Measurements from ENCODE around the gene EDC3.
A peak's percentile ranks its signal among the peaks of the same experiment; 100 is the strongest.
"Not testable (repeated sequence)": the region's sequence is repeated elsewhere in the genome, so short reads cannot be mapped to it uniquely, and the experiment has no call there.

Gene EDC3

GRCh38 chr15:74610302-74610951 lies 85.4 kb downstream of the EDC3 start:
- peak; percentile 72 for DNase-seq (ENCODE audit: low read depth, low spot score)

- DNase-seq (ENCODE audit: low read depth, low spot score): no peak
Measured at GRCh38 chr15:74609938-74610301, 85.9 kb downstream of the EDC3 start.

DNA sequence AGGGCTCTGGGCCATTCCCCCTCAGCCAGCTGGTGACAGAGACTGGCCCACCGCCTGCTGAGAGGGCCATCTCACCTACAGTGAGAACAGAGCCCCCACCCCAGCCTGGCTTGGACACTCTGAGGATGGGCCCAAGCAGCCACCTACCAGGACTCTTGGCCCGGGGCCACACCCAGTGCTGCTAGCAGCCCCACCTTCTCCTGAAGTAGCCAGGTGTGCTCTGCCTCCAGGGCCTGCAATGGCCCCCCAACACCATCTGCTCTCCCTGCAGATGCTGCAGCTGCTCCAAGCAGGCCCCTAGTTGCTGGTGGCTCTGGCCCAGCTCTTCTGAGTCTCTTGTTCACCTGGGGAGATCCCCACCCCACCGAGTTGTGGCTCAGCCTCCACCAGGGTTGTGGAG lies 87.0 kb downstream of the EDC3 start:
- no peak for DNase-seq (ENCODE audit: low read depth, low spot score)

- no peak for DNase-seq (ENCODE audit: low read depth, low spot score)
Measured at GRCh38 chr15:74605795-74606150, 90.1 kb downstream of the EDC3 start.

- DNase-seq (ENCODE audit: low read depth, low spot score): no peak
Measured at GRCh38 chr15:74604983-74605794, 90.6 kb downstream of the EDC3 start.

GRCh38 chr15:74603789-74604705 lies 91.8 kb downstream of the EDC3 start:
- DNase-seq (ENCODE audit: low read depth, low spot score): no peak

DNA sequence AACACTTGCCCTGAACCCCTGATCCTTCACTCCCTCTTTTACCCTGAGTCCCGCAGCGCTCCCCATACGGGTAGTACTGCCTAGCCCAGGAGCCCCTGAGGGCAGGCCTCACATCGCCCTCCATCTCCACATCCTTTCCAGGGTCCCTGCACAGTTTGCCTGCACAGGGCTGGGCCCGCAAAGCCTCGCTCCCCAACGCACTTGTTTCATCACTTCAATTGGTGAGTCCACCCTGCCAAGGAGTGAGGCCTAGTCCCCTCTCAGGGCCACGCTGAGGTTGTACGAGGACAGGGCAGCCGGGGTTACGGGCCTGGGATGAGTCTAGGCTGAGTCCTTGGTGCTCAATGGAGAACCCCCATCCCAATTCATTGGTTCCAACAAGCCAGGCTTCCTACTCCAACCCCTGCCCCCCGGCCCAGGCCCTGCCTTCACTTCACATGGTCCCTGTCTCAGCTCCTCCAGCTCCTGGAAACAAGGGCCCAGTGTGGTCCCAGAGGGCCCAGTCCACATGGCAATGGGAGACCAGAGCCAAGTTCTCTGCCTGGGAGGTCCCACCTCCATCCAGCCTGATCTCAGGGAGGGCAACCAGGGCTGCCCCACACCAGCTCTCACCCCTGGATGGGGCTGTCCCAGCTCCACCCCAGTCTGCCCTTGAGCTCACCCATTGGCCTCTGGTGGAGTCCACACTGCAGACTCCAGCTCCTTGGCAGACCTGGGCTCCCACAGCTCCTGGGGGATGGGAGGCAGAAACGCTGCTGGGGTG lies 92.6 kb downstream of the EDC3 start:
- no peak for DNase-seq (ENCODE audit: low read depth, low spot score)

- DNase-seq (ENCODE audit: low read depth, low spot score): no peak
Measured at GRCh38 chr15:74599156-74599555, 96.7 kb downstream of the EDC3 start.

- DNase-seq (ENCODE audit: low read depth, low spot score): peak; percentile 59
Measured at GRCh38 chr15:74598126-74598842, 97.5 kb downstream of the EDC3 start.

DNA sequence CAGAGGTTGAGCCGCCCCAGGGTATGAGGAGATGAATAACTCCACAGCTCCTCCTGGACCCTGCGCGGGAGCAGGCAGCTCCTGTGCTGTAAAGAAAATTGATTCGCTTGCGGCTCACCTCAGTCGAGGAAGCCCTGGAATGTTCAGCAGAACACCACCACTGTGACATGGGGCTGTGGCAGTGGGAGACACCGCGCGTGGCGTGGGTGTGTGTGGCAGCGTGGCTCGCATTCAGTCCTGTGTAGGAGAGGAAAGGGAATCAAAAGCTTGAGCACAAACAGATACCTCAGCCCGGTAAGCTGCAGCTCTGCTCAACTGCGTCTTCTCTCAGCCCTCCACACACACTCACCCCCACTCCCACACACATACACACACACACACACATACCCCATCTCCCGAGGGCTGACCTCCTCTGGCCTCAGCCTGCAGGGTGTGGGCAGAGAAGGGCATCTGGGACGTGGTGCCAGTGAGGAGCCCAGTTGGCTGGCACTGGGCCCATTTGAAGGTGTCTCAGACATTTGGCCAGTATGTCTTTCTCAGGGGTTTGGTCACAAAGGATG lies 98.6 kb downstream of the EDC3 start:
- DNase-seq (ENCODE audit: low read depth, low spot score): not testable (repeated sequence)

DNA sequence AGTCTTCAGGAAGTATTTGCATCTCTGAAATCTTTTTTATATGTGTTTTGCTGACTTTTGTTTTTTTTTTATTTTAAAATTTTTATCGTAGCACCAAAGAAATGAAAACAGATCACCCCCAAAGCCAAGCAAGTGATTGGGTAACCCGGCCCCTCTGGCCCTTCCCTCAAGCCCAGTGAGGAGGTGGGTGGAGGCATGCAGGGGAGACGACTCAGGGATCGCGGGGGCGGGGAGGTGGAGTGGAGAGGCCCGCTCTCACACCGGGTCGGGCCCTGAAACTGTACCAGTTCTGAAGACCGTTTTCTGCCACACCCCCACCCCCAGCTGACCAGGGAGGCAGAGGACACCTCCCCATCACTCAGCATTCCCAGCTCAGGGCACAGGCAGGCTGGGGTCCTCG lies 99.1 kb downstream of the EDC3 start:
- not testable (repeated sequence) for DNase-seq (ENCODE audit: low read depth, low spot score)

DNA sequence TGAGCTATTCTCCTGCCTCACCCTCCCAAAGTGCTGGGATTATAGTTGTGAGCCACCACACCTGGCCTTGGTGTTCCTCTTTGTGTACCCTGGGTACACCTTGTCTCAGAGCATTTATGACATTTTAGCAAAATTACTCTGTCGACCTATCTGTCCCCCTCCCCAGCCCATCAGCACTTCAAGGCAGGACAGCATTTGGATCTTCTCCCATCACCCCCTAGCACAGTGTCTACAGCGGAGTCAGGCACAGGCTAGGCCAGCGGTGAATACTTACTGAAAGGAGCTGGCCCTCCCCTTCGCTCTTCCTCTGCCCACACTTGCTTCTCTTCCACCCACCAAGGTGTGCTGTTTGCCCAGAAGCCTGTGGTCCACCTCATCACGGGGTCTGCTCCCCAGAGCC lies 100.6 kb downstream of the EDC3 start:
- no peak for DNase-seq (ENCODE audit: low read depth, low spot score)

DNA sequence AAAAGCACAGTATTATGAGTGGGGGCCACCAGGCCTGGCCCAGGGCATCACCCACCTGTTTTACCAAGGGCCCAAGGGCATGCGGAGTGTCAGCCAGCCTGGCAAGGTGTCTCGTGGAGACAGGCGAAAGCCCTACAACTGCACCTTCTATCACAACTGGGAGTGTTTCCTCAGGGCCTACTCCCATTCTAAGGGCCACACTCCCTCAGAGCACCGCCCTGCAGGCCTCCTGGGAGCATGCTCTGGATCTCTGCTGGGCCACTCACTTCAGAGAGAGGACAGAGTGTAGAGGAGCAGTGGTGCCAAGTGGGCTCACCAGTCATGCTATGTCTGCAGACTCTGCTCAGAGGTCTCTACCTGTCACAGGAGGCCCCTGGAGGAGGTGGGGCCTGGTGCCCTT lies 101.4 kb downstream of the EDC3 start:
- DNase-seq (ENCODE audit: low read depth, low spot score): no peak

DNA sequence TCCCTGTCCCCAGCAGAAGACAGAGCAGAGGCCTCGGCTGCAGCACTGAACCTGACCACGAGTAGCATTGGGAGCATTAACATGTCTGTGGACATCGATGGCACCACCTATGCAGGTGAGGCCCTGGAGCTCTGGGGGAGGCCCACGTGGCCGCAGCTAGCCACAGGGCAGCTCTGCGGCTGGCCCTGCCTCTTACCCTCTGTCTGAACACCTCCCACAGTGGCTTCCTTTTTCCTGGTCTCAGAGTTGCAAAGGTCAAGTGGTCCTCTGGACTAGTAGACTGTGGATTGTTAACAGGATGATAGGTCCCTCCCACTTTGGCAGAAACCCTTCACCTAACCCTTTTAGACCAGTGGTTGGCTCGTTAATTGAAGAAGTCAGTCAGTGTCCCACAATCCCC lies 102.7 kb downstream of the EDC3 start:
- DNase-seq (ENCODE audit: low read depth, low spot score): no peak

GRCh38 chr15:74592222-74592621 lies 103.6 kb downstream of the EDC3 start:
- peak; percentile 23 for DNase-seq (ENCODE audit: low read depth, low spot score)

- DNase-seq (ENCODE audit: low read depth, low spot score): no peak
Measured at GRCh38 chr15:74589826-74590225, 106.0 kb downstream of the EDC3 start.

- no peak for DNase-seq (ENCODE audit: low read depth, low spot score)
Measured at GRCh38 chr15:74585857-74586256, 110.0 kb downstream of the EDC3 start.

DNA sequence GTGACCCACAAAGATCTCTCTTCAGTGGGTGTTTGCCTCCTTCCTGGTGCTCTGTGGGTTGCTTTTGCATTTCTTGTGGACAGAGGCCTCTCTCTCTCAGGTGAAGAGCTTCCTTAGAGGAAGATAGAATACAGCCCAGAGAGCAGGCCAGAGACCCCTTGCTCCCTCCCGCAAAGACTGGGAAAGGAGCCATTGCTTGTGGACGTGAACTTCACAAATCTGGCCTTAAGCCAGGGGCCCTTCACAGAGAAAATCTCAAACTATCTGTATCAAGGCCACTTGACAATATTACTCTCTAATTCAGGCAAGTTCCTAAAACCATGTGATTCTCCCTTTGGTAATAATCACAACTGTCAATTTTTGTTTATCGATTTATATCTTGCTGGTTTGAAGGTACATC lies 110.6 kb downstream of the EDC3 start:
- no peak for DNase-seq (ENCODE audit: low read depth, low spot score)

DNA sequence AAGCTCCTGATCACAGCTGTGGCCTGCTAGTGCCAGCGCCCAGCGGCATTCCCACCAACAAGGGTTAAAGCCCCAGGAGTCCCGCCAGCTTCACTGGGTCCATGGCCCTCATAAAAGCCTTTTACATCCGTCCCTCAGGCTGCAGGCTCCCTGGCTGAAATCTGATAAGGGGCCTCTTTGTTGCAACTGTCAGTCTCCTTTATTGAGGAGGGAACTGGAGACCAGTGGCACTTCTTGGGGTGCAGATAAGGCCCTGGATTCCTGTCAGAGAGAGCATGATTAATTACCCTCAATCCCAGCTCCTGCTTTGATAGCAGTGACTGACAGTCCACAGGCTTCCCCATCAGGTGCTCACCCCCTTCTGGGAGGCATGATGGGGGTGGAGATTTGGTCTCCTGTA lies 111.0 kb downstream of the EDC3 start:
- peak; percentile 84 for DNase-seq (ENCODE audit: low read depth, low spot score)

- DNase-seq (ENCODE audit: low read depth, low spot score): peak; percentile 37
Measured at GRCh38 chr15:74584204-74584603, 111.6 kb downstream of the EDC3 start.
